ENCODE measurements around the gene AFF3. TPM values are rescaled to one million over a fixed set of nuclear protein-coding genes. Genes with fewer than 3 reads are reported as not detected.

The AFF3 gene
- total and polyA plus RNA-seq, 2 experiments from 2014 or later = 7.3 to 7.8 TPM

- no peaks in the 10 kb centered on the region for H3K27me3 ChIP-seq
- H4K20me1 ChIP-seq (ENCODE audit: insufficient read depth, poor library complexity, severe bottlenecking) = no peaks in the 10 kb centered on the region
- DNase-seq (ENCODE audit: low spot score) = no peak
- H3K4me2 ChIP-seq = no peak overlapping the region
- H3K4me3 ChIP-seq = no peak overlapping the region
- no peaks in the 10 kb centered on the region for H3K36me3 ChIP-seq (replicated peaks; ENCODE audit: insufficient read depth, low read depth)
- no peaks in the 10 kb centered on the region for H3K9me2 ChIP-seq (replicated peaks; ENCODE audit: insufficient read depth)
- no peak overlapping the region for H3K27ac ChIP-seq
- H3K9me3 ChIP-seq (ENCODE audit: low read depth) = no peaks in the 10 kb centered on the region
- H3K4me1 ChIP-seq (ENCODE audit: insufficient read depth) = peaks cover 4% of the 10 kb centered on the region
- no peak overlapping the region for H2AFZ ChIP-seq
- no peak for TF ChIP-seq CTCF (IDR thresholded peaks at IDR 0.05; ENCODE audit: poor library complexity)
- no peak for TF ChIP-seq EZH2phosphoT487 (IDR thresholded peaks at IDR 0.05; ENCODE audit: low read depth, severe bottlenecking, unreplicated experiment)
- no peak for TF ChIP-seq EZH2 (IDR thresholded peaks at IDR 0.05; ENCODE audit: borderline replicate concordance)
- H3K79me2 ChIP-seq = no peaks in the 10 kb centered on the region
- 88% methylated on average over 8 of the region's 8 CpGs for WGBS (ENCODE audit: low lambda C conversion rate, missing lambda C conversion rate)
Measured at GRCh38 chr2:99809259-99809900, 333.0 kb downstream of the AFF3 start.

GRCh38 chr2:99808361-99809200, 333.8 kb downstream of the AFF3 start:
- WGBS (ENCODE audit: low lambda C conversion rate, missing lambda C conversion rate) = 71% methylated on average over 4 of the region's 4 CpGs
- TF ChIP-seq EZH2 (IDR thresholded peaks at IDR 0.05; ENCODE audit: borderline replicate concordance) (no peak), CTCF (IDR thresholded peaks at IDR 0.05; ENCODE audit: poor library complexity) (no peak), EZH2phosphoT487 (IDR thresholded peaks at IDR 0.05; ENCODE audit: low read depth, severe bottlenecking, unreplicated experiment) (no peak)
- no peak overlapping the region for H3K4me2 ChIP-seq

GRCh38 chr2:99806758-99807157, 335.6 kb downstream of the AFF3 start:
- H3K79me2 ChIP-seq = no peaks in the 10 kb centered on the region
- H3K4me1 ChIP-seq (ENCODE audit: insufficient read depth) = peaks cover 4% of the 10 kb centered on the region
- no peaks in the 10 kb centered on the region for H4K20me1 ChIP-seq (ENCODE audit: insufficient read depth, poor library complexity, severe bottlenecking)
- no peaks in the 10 kb centered on the region for H3K9me3 ChIP-seq (ENCODE audit: low read depth)
- no peaks in the 10 kb centered on the region for H3K27me3 ChIP-seq
- H3K27ac ChIP-seq = no peak overlapping the region
- no peak for DNase-seq (ENCODE audit: low spot score)
- 90% methylated on average over 4 of the region's 4 CpGs for WGBS (ENCODE audit: low lambda C conversion rate, missing lambda C conversion rate)
- TF ChIP-seq EZH2 (IDR thresholded peaks at IDR 0.05; ENCODE audit: borderline replicate concordance) = no peak
- no peak for TF ChIP-seq CTCF (IDR thresholded peaks at IDR 0.05; ENCODE audit: poor library complexity)
- TF ChIP-seq EZH2phosphoT487 (IDR thresholded peaks at IDR 0.05; ENCODE audit: low read depth, severe bottlenecking, unreplicated experiment) = no peak
- no peak overlapping the region for H2AFZ ChIP-seq
- H3K36me3 ChIP-seq (replicated peaks; ENCODE audit: insufficient read depth, low read depth) = no peaks in the 10 kb centered on the region
- H3K9me2 ChIP-seq (replicated peaks; ENCODE audit: insufficient read depth) = no peaks in the 10 kb centered on the region
- no peak overlapping the region for H3K4me2 ChIP-seq
- no peak overlapping the region for H3K4me3 ChIP-seq

More at GRCh38 chr2:99808361-99809200, 333.8 kb downstream of the AFF3 start:
- DNase-seq (ENCODE audit: low spot score) = no peak
- H3K27me3 ChIP-seq = no peaks in the 10 kb centered on the region
- no peak overlapping the region for H2AFZ ChIP-seq
- no peaks in the 10 kb centered on the region for H3K9me3 ChIP-seq (ENCODE audit: low read depth)
- H4K20me1 ChIP-seq (ENCODE audit: insufficient read depth, poor library complexity, severe bottlenecking) = no peaks in the 10 kb centered on the region
- no peaks in the 10 kb centered on the region for H3K9me2 ChIP-seq (replicated peaks; ENCODE audit: insufficient read depth)
- no peaks in the 10 kb centered on the region for H3K79me2 ChIP-seq
- no peaks in the 10 kb centered on the region for H3K36me3 ChIP-seq (replicated peaks; ENCODE audit: insufficient read depth, low read depth)
- peaks cover 4% of the 10 kb centered on the region for H3K4me1 ChIP-seq (ENCODE audit: insufficient read depth)
- H3K4me3 ChIP-seq = no peak overlapping the region
- H3K27ac ChIP-seq = no peak overlapping the region

Data from hepatocyte (in vitro differentiated cells).